A673 (cell line): ENCODE measurements around the gene PPP1R14D. TPM values are rescaled to one million over a fixed set of nuclear protein-coding genes. Genes with fewer than 3 reads are reported as not detected.

Experiments
- BruUV-seq: library from RNA; stranded (reverse); fragments of 400-500 nt; replicated peaks from 2 replicates; lab custom pipeline; 2021; lab: Mats Ljungman, UMichigan
- CTCF ChIA-PET: fragments of 300-600 bp; sonication (Branson Sonifier 250); formaldehyde crosslinking; loops from one replicate; lab custom pipeline; 2022; ENCODE audit warnings: antibody characterized with exemption; lab: Charles Lee
- POLR2A ChIA-PET: fragments of 300-600 bp; sonication (Branson Sonifier 250); formaldehyde crosslinking; loops from one replicate; lab custom pipeline; 2022; ENCODE audit warnings: antibody characterized with exemption; ENCODE audit not compliant: low non-redundant PET; lab: Charles Lee
- DNase-seq: peaks from one replicate; pipeline ENCODE4 v3.0.0-alpha.2; 2015; ENCODE audit warnings: low spot score
- H3K27ac ChIP-seq: fragments of 200-600 bp; sonication (generic); 2 replicates; pipeline ENCODE4 v1.5.1; 2016; ENCODE audit warnings: mixed run types, low read depth, mild to moderate bottlenecking, mixed read lengths, antibody characterized with exemption, low read length; ENCODE audit not compliant: poor library complexity, severe bottlenecking
- H3K27me3 ChIP-seq: fragments of 200-600 bp; sonication (generic); replicated peaks from 2 replicates; pipeline ENCODE4 v1.6.1; 2017; ENCODE audit warnings: mixed run types, low read depth, mild to moderate bottlenecking, mixed read lengths, antibody characterized with exemption, low read length; ENCODE audit not compliant: insufficient read depth, poor library complexity
- H3K36me3 ChIP-seq: fragments of 200-600 bp; sonication (generic); 2 replicates; pipeline ENCODE4 v1.6.1; 2016; ENCODE audit warnings: mixed run types, mild to moderate bottlenecking, mixed read lengths, antibody characterized with exemption, low read length; ENCODE audit not compliant: insufficient read depth, poor library complexity, severe bottlenecking
- H3K4me1 ChIP-seq: fragments of 200-600 bp; sonication (generic); 2 replicates; pipeline ENCODE4 v1.6.1; 2017; ENCODE audit warnings: mixed run types, mild to moderate bottlenecking, mixed read lengths, antibody characterized with exemption, low read length; ENCODE audit not compliant: insufficient read depth, poor library complexity, severe bottlenecking
- H3K4me3 ChIP-seq: fragments of 200-600 bp; sonication (generic); 2 replicates; pipeline ENCODE4 v1.5.1; 2016; ENCODE audit warnings: low read depth, mixed run types, mild to moderate bottlenecking, mixed read lengths, low read length; ENCODE audit not compliant: poor library complexity, severe bottlenecking
- H3K9me3 ChIP-seq: fragments of 200-600 bp; sonication (generic); 2 replicates; pipeline ENCODE4 v1.6.1; 2016; ENCODE audit warnings: mixed run types, low read depth, mild to moderate bottlenecking, mixed read lengths, antibody characterized with exemption, low read length; ENCODE audit not compliant: poor library complexity, severe bottlenecking
- CTCF ChIP-seq: fragments of 300-800, 200-600 bp; sonication (generic); conservative IDR thresholded peaks from 2 replicates; pipeline ENCODE4 v1.5.1; 2017; ENCODE audit warnings: low read depth, mild to moderate bottlenecking, antibody characterized with exemption, low read length, moderate library complexity, mixed read lengths
- EZH2 ChIP-seq: fragments of 200-600 bp; sonication (generic); IDR thresholded peaks from 2 replicates; pipeline ENCODE4 v1.6.1; 2017; ENCODE audit warnings: borderline replicate concordance, low read depth, mild to moderate bottlenecking, mixed read lengths, antibody characterized with exemption, low read length; ENCODE audit not compliant: poor library complexity, severe bottlenecking
- intact Hi-C: fragments of 100-400 bp; cut with micrococcal nuclease; formaldehyde crosslinking; loops from one replicate; pipeline ENCODE4 v1.10.0; 2022; ENCODE audit not compliant: unreplicated experiment
- total RNA-seq: library from RNA; stranded (reverse); gene quantifications from 2 replicates; pipeline ENCODE4 v1.2.3, GENCODE V29; 2021

The PPP1R14D gene
- total RNA-seq, 1 experiment from 2014 or later, result not detected

- Histone ChIP-seq H3K9me3 (no peaks in the 10 kb centered on the region), H3K27ac (peak overlapping the region; percentile 69), H3K4me1 (peaks cover 44% of the 10 kb centered on the region), H3K4me3 (no peak overlapping the region), H3K36me3 (peaks cover 8% of the 10 kb centered on the region), H3K27me3 (no peaks in the 10 kb centered on the region)
- no peak for DNase-seq
- ChIA-PET POLR2A (interaction anchor here (0.6 kb wide), 1 partner anchor 16 kb away, joined by 3 read pairs; no protein-coding TSS in a partner anchor), CTCF (interaction anchor here (1.3 kb wide), 1 partner anchor 14 kb away, joined by 3 read pairs; no protein-coding TSS in a partner anchor)
- intact Hi-C loops, result no loop called here
- TF ChIP-seq CTCF (no peak), EZH2 (no peak)
- no TSS peak for BruUV-seq
These were observed 59.8 kb downstream of the PPP1R14D start for GRCh38 chr15:40768521-40769273.

GRCh38 chr15:40767838-40768500 is 60.5 kb downstream of the PPP1R14D start:
- Histone ChIP-seq H3K4me1 (peaks cover 51% of the 10 kb centered on the region), H3K27ac (no peak overlapping the region), H3K9me3 (no peaks in the 10 kb centered on the region), H3K27me3 (no peaks in the 10 kb centered on the region), H3K36me3 (peaks cover 4% of the 10 kb centered on the region), H3K4me3 (no peak overlapping the region)
- CTCF ChIA-PET, result no interaction called here
- TF ChIP-seq CTCF, result no peak
- no peak for TF ChIP-seq EZH2
- intact Hi-C loops, result no loop called here
- no peak for DNase-seq
- POLR2A ChIA-PET, result interaction anchor here (0.6 kb wide), 1 partner anchor 16 kb away, joined by 3 read pairs; no protein-coding TSS in a partner anchor
- BruUV-seq, result no TSS peak

GRCh38 chr15:40766906-40767837 is 61.3 kb downstream of the PPP1R14D start:
- H3K36me3 ChIP-seq, result peaks cover 4% of the 10 kb centered on the region
- peak overlapping the region; percentile 58 for H3K27ac ChIP-seq
- DNase-seq, result peak; percentile 51
- H3K4me3 ChIP-seq, result no peak overlapping the region
- H3K4me1 ChIP-seq, result peaks cover 52% of the 10 kb centered on the region
- ChIA-PET POLR2A (no interaction called here), CTCF (no interaction called here)
- no peak for TF ChIP-seq CTCF
- TF ChIP-seq EZH2, result no peak
- intact Hi-C loops, result no loop called here
- H3K27me3 ChIP-seq, result no peaks in the 10 kb centered on the region
- BruUV-seq, result no TSS peak
- H3K9me3 ChIP-seq, result no peaks in the 10 kb centered on the region
